Gastroesophageal sphincter (tissue), 4 donors: ENCODE results near the gene PRMT9. TPM values are rescaled to one million over a fixed set of nuclear protein-coding genes. Genes with fewer than 3 reads are reported as not detected.

Source experiments
- ATAC-seq: fragments of 150-250 bp; one replicate; pipeline ENCODE4 v1.9.1; 2016; ENCODE audit warnings: mild to moderate bottlenecking, moderate library complexity
- H3K27ac ChIP-seq, 4 donors: fragments of 200-600 bp; sonication (generic) in 3 of 4; 1 replicate in 3 of 4; 2 replicates in 1 of 4; pipeline ENCODE4 v1.5.1; 2016 to 2019
- H3K27me3 ChIP-seq: fragments of 200-600 bp; sonication (generic); one replicate; pipeline ENCODE4 v1.5.1; 2019
- H3K36me3 ChIP-seq, 2 donors: fragments of 200-600 bp; sonication (generic); one replicate each; pipeline ENCODE4 v1.5.1; 2019; ENCODE audit warnings: control low read depth in 1 of 2
- H3K4me1 ChIP-seq, 3 donors: fragments of 200-600 bp; sonication (generic); 1 replicate in 2 of 3; 2 replicates in 1 of 3; pipeline ENCODE4 v1.5.1; 2016 to 2019; ENCODE audit warnings: control low read depth in 2 of 3
- H3K4me3 ChIP-seq, 2 donors: fragments of 200-600 bp; sonication (generic); one replicate each; pipeline ENCODE4 v1.5.1; 2019; ENCODE audit warnings: mild to moderate bottlenecking in 1 of 2, moderate library complexity in 1 of 2
- H3K9me3 ChIP-seq, 3 donors: fragments of 200-600 bp; sonication (generic); one replicate each; pipeline ENCODE4 v1.5.1; 2017 to 2019; ENCODE audit warnings: control low read depth in 2 of 3
- CTCF ChIP-seq, 4 experiments: fragments of 200-600 bp in 2 of 4; fragments of 450-650 bp in 2 of 4; sonication (generic) in 1 of 4; IDR thresholded peaks; one replicate each; pipeline ENCODE4 v1.5.1; 2017 to 2019; ENCODE audit warnings: antibody characterized with exemption in 4 of 4, mild to moderate bottlenecking in 2 of 4, moderate library complexity in 2 of 4
- EP300 ChIP-seq: sonication (generic); formaldehyde crosslinking; IDR thresholded peaks from one replicate; pipeline ENCODE4 v1.6.1; 2017; ENCODE audit warnings: antibody characterized with exemption, mild to moderate bottlenecking
- POLR2A ChIP-seq, 2 donors: fragments of 450-650 bp; IDR thresholded peaks; one replicate each; pipeline ENCODE4 v1.6.1; 2017; ENCODE audit warnings: antibody characterized with exemption in 2 of 2, mild to moderate bottlenecking in 2 of 2, moderate library complexity in 1 of 2
- POLR2AphosphoS5 ChIP-seq: sonication (generic); formaldehyde crosslinking; IDR thresholded peaks from one replicate; pipeline ENCODE4 v1.6.1; 2017; ENCODE audit warnings: antibody characterized with exemption
- WGBS, 2 donors: methylation state at CpG; one replicate each; pipeline ENCODE4 v1.1.5; 2018; ENCODE audit warnings: low coverage in 1 of 2; 5-methylcytosine and 5-hydroxymethylcytosine counted together
- total RNA-seq, 4 donors: library from RNA; depleted of rRNA; stranded (reverse); fragments of >200 nt; gene quantifications; one replicate each; pipeline ENCODE4 v1.1.0, GENCODE V29; 2016

The PRMT9 gene
- total RNA-seq, 4 donors from 2014 or later: 5.3 to 10.7 (median 9.0) TPM

- Histone ChIP-seq H3K27ac (no peak overlapping the region), H3K4me3 (no peak overlapping the region), H3K36me3 (no peaks in the 10 kb centered on the region), H3K4me1 (peaks cover 0 to 20% (median 0%) of the 10 kb centered on the region in 3 donors), H3K27me3 (no peaks in the 10 kb centered on the region), H3K9me3 (no peaks in the 10 kb centered on the region)
- WGBS, 2 donors: 71 to 100% methylated on average over 1 of the region's 2 CpGs
- TF ChIP-seq CTCF (IDR thresholded peaks at IDR 0.05) (no peak), POLR2A (IDR thresholded peaks at IDR 0.05) (no peak)
- no peak for ATAC-seq
These were observed 89.4 kb downstream of the PRMT9 start for GRCh38 chr4:147594578-147594977.

- WGBS, 2 donors: 77 to 81% methylated on average over 4 to 5 of the region's 5 CpGs
- no peak for ATAC-seq
These were observed 89.9 kb downstream of the PRMT9 start for GRCh38 chr4:147594107-147594506.

GRCh38 chr4:147591106-147591505 is 92.9 kb downstream of the PRMT9 start:
- H3K4me3 ChIP-seq: no peak overlapping the region
- peaks cover 0 to 12% (median 0%) of the 10 kb centered on the region in 3 donors for H3K4me1 ChIP-seq
- no peaks in the 10 kb centered on the region for H3K36me3 ChIP-seq
- no peak overlapping the region for H3K27ac ChIP-seq
- TF ChIP-seq POLR2A (IDR thresholded peaks at IDR 0.05) (no peak), EP300 (no peak)
- no peaks in the 10 kb centered on the region for H3K9me3 ChIP-seq
- no peaks in the 10 kb centered on the region for H3K27me3 ChIP-seq
- no peak for ATAC-seq

More at GRCh38 chr4:147594107-147594506, 89.9 kb downstream of the PRMT9 start:
- Histone ChIP-seq H3K27ac (no peak overlapping the region), H3K4me1 (peaks cover 0 to 20% (median 0%) of the 10 kb centered on the region in 3 donors), H3K27me3 (no peaks in the 10 kb centered on the region), H3K4me3 (no peak overlapping the region), H3K9me3 (no peaks in the 10 kb centered on the region), H3K36me3 (no peaks in the 10 kb centered on the region)
- TF ChIP-seq CTCF (IDR thresholded peaks at IDR 0.05) (no peak), EP300 (no peak), POLR2A (IDR thresholded peaks at IDR 0.05) (no peak), POLR2AphosphoS5 (no peak)

- no peaks in the 10 kb centered on the region for H3K27me3 ChIP-seq
- no peak overlapping the region for H3K27ac ChIP-seq
- no peak for ATAC-seq
- peaks cover 0 to 12% (median 0%) of the 10 kb centered on the region in 3 donors for H3K4me1 ChIP-seq
- 39 to 48% methylated on average over 11 to 12 of the region's 12 CpGs for WGBS, 2 donors
- TF ChIP-seq CTCF (IDR thresholded peaks at IDR 0.05) (peak; percentile 46 to 79 (median 71)), EP300 (no peak), POLR2AphosphoS5 (no peak), POLR2A (IDR thresholded peaks at IDR 0.05) (no peak)
- H3K4me3 ChIP-seq: no peak overlapping the region
- H3K9me3 ChIP-seq: no peaks in the 10 kb centered on the region
- no peaks in the 10 kb centered on the region for H3K36me3 ChIP-seq
These were observed 93.6 kb downstream of the PRMT9 start for GRCh38 chr4:147590249-147590920.

GRCh38 chr4:147589586-147589985 is 94.4 kb downstream of the PRMT9 start:
- no peak for TF ChIP-seq POLR2AphosphoS5
- no peak for TF ChIP-seq EP300
- no peak for TF ChIP-seq CTCF (IDR thresholded peaks at IDR 0.05)
- TF ChIP-seq POLR2A (IDR thresholded peaks at IDR 0.05): no peak
- H3K36me3 ChIP-seq: no peaks in the 10 kb centered on the region
- H3K4me1 ChIP-seq: peaks cover 0 to 12% (median 0%) of the 10 kb centered on the region in 3 donors
- no CpG with 5 or more reads among the region's 1 CpG for WGBS, 2 donors
- no peak overlapping the region for H3K27ac ChIP-seq
- no peak overlapping the region for H3K4me3 ChIP-seq
- no peaks in the 10 kb centered on the region for H3K27me3 ChIP-seq
- no peak for ATAC-seq
- H3K9me3 ChIP-seq: peaks cover 0 to 4% (median 0%) of the 10 kb centered on the region in 3 donors

Other genes with a start within 250 kb of the PRMT9 start
- 10 to 100 TPM in 1 of 4 donors, 1 to 10 TPM in 3; 3.4 to 18.7 (median 7.7) TPM for gene EDNRA, start 203.1 kb downstream of the PRMT9 start, total RNA-seq
- 10 to 100 TPM; 17.5 to 24.7 (median 21.3) TPM for gene TMEM184C, start 66.8 kb downstream of the PRMT9 start, total RNA-seq
- 100 to 1,000 TPM; 153 to 404 (median 215) TPM for gene ARHGAP10, start 47.9 kb upstream of the PRMT9 start, total RNA-seq